Hematopoietic multipotent progenitor cell treated with erythropoietin and hydrocortisone succinate and interleukin-3 and kit ligand, for 17 days (in vitro differentiated cells): ENCODE measurements around the gene SNX27.
A peak's percentile ranks its signal among the peaks of the same experiment; 100 is the strongest.

Source experiments
- DNase-seq: peaks from one replicate; pipeline ENCODE4 v3.0.0-alpha.2; 2015; ENCODE audit warnings: low spot score

Gene SNX27

GRCh38 chr1:151705753-151706463 lies 94.1 kb downstream of the SNX27 start:
- DNase-seq, result no peak

- DNase-seq, result no peak
Measured at GRCh38 chr1:151706464-151707415, 94.9 kb downstream of the SNX27 start.

GRCh38 chr1:151707541-151708065 lies 95.8 kb downstream of the SNX27 start:
- no peak for DNase-seq

- DNase-seq, result no peak
Measured at GRCh38 chr1:151708891-151709290, 97.0 kb downstream of the SNX27 start.

GRCh38 chr1:151710187-151710840 lies 98.5 kb downstream of the SNX27 start:
- no peak for DNase-seq

GRCh38 chr1:151711044-151711800 lies 99.4 kb downstream of the SNX27 start:
- no peak for DNase-seq

GRCh38 chr1:151711951-151712350 lies 100.1 kb downstream of the SNX27 start:
- no peak for DNase-seq

GRCh38 chr1:151713044-151713443 lies 101.2 kb downstream of the SNX27 start:
- no peak for DNase-seq

- DNase-seq, result no peak
Measured at GRCh38 chr1:151713874-151714273, 102.0 kb downstream of the SNX27 start.

GRCh38 chr1:151714820-151715725 lies 103.2 kb downstream of the SNX27 start:
- peak; percentile 49 for DNase-seq

- peak; percentile 53 for DNase-seq
Measured at GRCh38 chr1:151715726-151716404, 104.0 kb downstream of the SNX27 start.

- DNase-seq, result no peak
Measured at GRCh38 chr1:151716405-151716762, 104.5 kb downstream of the SNX27 start.

GRCh38 chr1:151716771-151717631 lies 105.2 kb downstream of the SNX27 start, which contains the start of gene CELF3:
CELF3 (minus strand) TSS chr1:151716803; CDS start chr1:151716020, 783 bp downstream.
- peak; percentile 80 for DNase-seq

GRCh38 chr1:151718011-151718431 lies 106.2 kb downstream of the SNX27 start:
- DNase-seq, result no peak

GRCh38 chr1:151718666-151719065 lies 106.8 kb downstream of the SNX27 start:
- DNase-seq, result no peak

- no peak for DNase-seq
Measured at GRCh38 chr1:151720125-151720524, 108.3 kb downstream of the SNX27 start.

- no peak for DNase-seq
Measured at GRCh38 chr1:151720554-151720953, 108.7 kb downstream of the SNX27 start.

GRCh38 chr1:151720974-151721787 lies 109.3 kb downstream of the SNX27 start, which contains the start of gene RIIAD1:
RIIAD1 (plus strand) TSS chr1:151721522; CDS start chr1:151721537, 15 bp downstream.
- DNase-seq, result no peak
